HCT116 (cell line): ENCODE measurements around the gene ATP6V0B. TPM values are rescaled to one million over a fixed set of nuclear protein-coding genes. Genes with fewer than 3 reads are reported as not detected.

Source experiments
- ATAC-seq: fragments of 200-7000 bp; cut with Tn5 transposase; 2 replicates; pipeline ENCODE4 v1.9.1; 2020; ENCODE audit warnings: mild to moderate bottlenecking, moderate library complexity
- BruUV-seq: library from RNA; stranded (reverse); fragments of 400-500 nt; replicated peaks from 2 replicates; lab custom pipeline; 2021; lab: Mats Ljungman, UMichigan
- CTCF ChIA-PET: fragments of 300-600 bp; sonication (Branson Sonifier 250); formaldehyde crosslinking; loops from one replicate; lab custom pipeline; 2021; ENCODE audit warnings: antibody characterized with exemption; lab: Charles Lee
- POLR2A ChIA-PET: fragments of 300-600, 350-600 bp; sonication (Branson Sonifier 250); formaldehyde crosslinking; loops from one replicate; lab custom pipeline; 2021; ENCODE audit warnings: antibody characterized with exemption; lab: Charles Lee
- RAD21 ChIA-PET, 2 experiments: fragments of 300-600 bp; sonication (Branson Sonifier 250); formaldehyde crosslinking; loops; one replicate each; lab custom pipeline; 2023; ENCODE audit warnings: low total read pairs in 2 of 2; ENCODE audit not compliant: uncharacterized antibody in 2 of 2, unreplicated experiment in 2 of 2, low non-redundant PET in 1 of 2; lab: Charles Lee
- DNase-seq: peaks from one replicate; pipeline ENCODE4 v3.0.0-alpha.2; 2010; ENCODE audit warnings: low read depth, low spot score
- H2AFZ ChIP-seq: fragments of 200-600 bp; shearing (Covaris generic), sonication (generic); 2 replicates; pipeline ENCODE4 v1.6.1; 2017; ENCODE audit warnings: low read depth, mixed run types, mixed read lengths, antibody characterized with exemption, low read length; ENCODE audit not compliant: poor library complexity, severe bottlenecking
- H3K27ac ChIP-seq: 2 replicates; pipeline ENCODE4 v1.5.1; 2012; ENCODE audit warnings: low read depth, low read length
- H3K27me3 ChIP-seq: fragments of 200-600 bp; sonication (generic); 2 replicates; pipeline ENCODE4 v1.6.1; 2016; ENCODE audit warnings: mixed run types, low read length, mixed read lengths; ENCODE audit not compliant: insufficient read depth
- H3K36me3 ChIP-seq, 2 experiments: fragments of 200-500 bp in 1 of 2; fragments of 200-600 bp in 1 of 2; sonication (Bioruptor generic) in 1 of 2; sonication (generic) in 1 of 2; 2 replicates each; pipeline versions ENCODE4 v1.5.1 to v1.6.1; 2014 to 2016; ENCODE audit warnings: low read length in 2 of 2, inconsistent platforms in 1 of 2, mixed read lengths in 1 of 2, mixed run types in 1 of 2; ENCODE audit not compliant: insufficient read depth in 2 of 2, control insufficient read depth in 1 of 2
- H3K4me1 ChIP-seq, 2 experiments: fragments of 200-600 bp in 1 of 2; sonication (generic) in 1 of 2; 2 replicates each; pipeline versions ENCODE4 v1.5.1 to v1.6.1; 2012 to 2017; ENCODE audit warnings: low read length in 2 of 2, inconsistent platforms in 1 of 2, mild to moderate bottlenecking in 1 of 2, mixed read lengths in 1 of 2, mixed run types in 1 of 2, moderate library complexity in 1 of 2; ENCODE audit not compliant: insufficient read depth in 2 of 2, control insufficient read depth in 1 of 2
- H3K4me2 ChIP-seq: fragments of 200-600 bp; sonication (generic); 2 replicates; pipeline ENCODE4 v1.6.1; 2017; ENCODE audit warnings: mixed run types, low read length, mixed read lengths
- H3K4me3 ChIP-seq, 2 experiments: fragments of 200-600 bp in 1 of 2; sonication (generic) in 1 of 2; replicated peaks in 1 of 2; 2 replicates each; pipeline ENCODE4 v1.5.1; 2011 to 2016; ENCODE audit warnings: low read length in 2 of 2, control low read depth in 1 of 2, low read depth in 1 of 2, mild to moderate bottlenecking in 1 of 2, mixed read lengths in 1 of 2, mixed run types in 1 of 2
- H3K79me2 ChIP-seq: fragments of 200-600 bp; sonication (generic); 2 replicates; pipeline ENCODE4 v1.6.1; 2017; ENCODE audit warnings: mild to moderate bottlenecking, mixed run types, low read length, moderate library complexity, mixed read lengths; ENCODE audit not compliant: insufficient read depth
- H3K9ac ChIP-seq: fragments of 200-600 bp; sonication (generic); 2 replicates; pipeline ENCODE4 v1.6.1; 2016; ENCODE audit warnings: low read length, mixed read lengths
- H3K9me2 ChIP-seq: fragments of 200-600 bp; sonication (generic), shearing (Covaris generic); 2 replicates; pipeline ENCODE4 v1.6.1; 2017; ENCODE audit warnings: mixed run types, mild to moderate bottlenecking, moderate library complexity; ENCODE audit not compliant: insufficient read depth
- H3K9me3 ChIP-seq, 2 experiments: fragments of 200-500 bp in 1 of 2; fragments of 200-600 bp in 1 of 2; sonication (Bioruptor generic) in 1 of 2; sonication (generic) in 1 of 2; 2 replicates each; pipeline ENCODE4 v1.6.1; 2014 to 2017; ENCODE audit warnings: low read length in 2 of 2, mixed read lengths in 2 of 2, inconsistent platforms in 1 of 2, low read depth in 1 of 2, mild to moderate bottlenecking in 1 of 2, mixed run types in 1 of 2, moderate library complexity in 1 of 2; ENCODE audit not compliant: control insufficient read depth in 1 of 2, insufficient read depth in 1 of 2
- H4K20me1 ChIP-seq: fragments of 200-600 bp; sonication (generic), shearing (Covaris generic); 2 replicates; pipeline ENCODE4 v1.6.1; 2017; ENCODE audit warnings: mixed run types, mild to moderate bottlenecking, moderate library complexity; ENCODE audit not compliant: insufficient read depth
- CEBPB ChIP-seq: IDR thresholded peaks from 2 replicates; pipeline ENCODE4 v1.6.1; 2012; ENCODE audit warnings: low read depth
- ELF1 ChIP-seq: IDR thresholded peaks from 2 replicates; pipeline ENCODE4 v1.6.1; 2012; ENCODE audit warnings: low read depth, borderline replicate concordance
- EZH2 ChIP-seq: fragments of 200-600 bp; sonication (generic); IDR thresholded peaks from 2 replicates; pipeline ENCODE4 v1.6.1; 2017; ENCODE audit warnings: antibody characterized with exemption, mixed run types
- EZH2phosphoT487 ChIP-seq: fragments of 200-600 bp; IDR thresholded peaks from 2 replicates; pipeline ENCODE4 v1.6.1; 2018; ENCODE audit warnings: antibody characterized with exemption, borderline replicate concordance
- FOSL1 ChIP-seq: IDR thresholded peaks from 2 replicates; pipeline ENCODE4 v1.6.1; 2012; ENCODE audit warnings: low read depth
- JUND ChIP-seq: IDR thresholded peaks from 2 replicates; pipeline ENCODE4 v1.6.1; 2012
- MAX ChIP-seq: IDR thresholded peaks from 2 replicates; pipeline ENCODE4 v1.6.1; 2012
- POLR2A ChIP-seq: IDR thresholded peaks from 2 replicates; pipeline ENCODE4 v1.7.0; 2011; ENCODE audit warnings: borderline replicate concordance; ENCODE audit not compliant: insufficient read depth, insufficient read length; ENCODE audit errors: extremely low read depth
- POLR2AphosphoS5 ChIP-seq: IDR thresholded peaks from 2 replicates; pipeline ENCODE4 v1.6.1; 2011; ENCODE audit warnings: mild to moderate bottlenecking, low read depth, low read length, moderate library complexity
- RAD21 ChIP-seq: IDR thresholded peaks from 2 replicates; pipeline ENCODE4 v1.6.1; 2012; ENCODE audit warnings: low read depth, mild to moderate bottlenecking
- SIN3A ChIP-seq: IDR thresholded peaks from 2 replicates; pipeline ENCODE4 v1.6.1; 2012; ENCODE audit warnings: low read depth
- SP1 ChIP-seq: IDR thresholded peaks from 2 replicates; pipeline ENCODE4 v1.6.1; 2012; ENCODE audit warnings: low read depth
- SRF ChIP-seq: IDR thresholded peaks from 2 replicates; pipeline ENCODE4 v1.6.1; 2012; ENCODE audit warnings: low read depth
- TCF7L2 ChIP-seq: IDR thresholded peaks from 2 replicates; pipeline ENCODE4 v1.7.0; 2011; ENCODE audit warnings: borderline replicate concordance, inconsistent platforms; ENCODE audit not compliant: insufficient read depth, insufficient read length; ENCODE audit errors: extremely low read depth
- YY1 ChIP-seq: IDR thresholded peaks from 2 replicates; pipeline ENCODE4 v1.6.1; 2011; ENCODE audit warnings: low read length, low read depth, moderate library complexity, mild to moderate bottlenecking; ENCODE audit not compliant: insufficient replicate concordance; ENCODE audit errors: extremely low read depth
- ZBTB33 ChIP-seq: IDR thresholded peaks from 2 replicates; pipeline ENCODE4 v1.6.1; 2011; ENCODE audit warnings: mild to moderate bottlenecking, low read length, moderate library complexity; ENCODE audit not compliant: insufficient replicate concordance; ENCODE audit errors: extremely low read depth
- intact Hi-C: fragments of 100-400 bp; cut with micrococcal nuclease; formaldehyde crosslinking; loops from 2 replicates; pipeline ENCODE4 v1.10.0; 2022
- total RNA-seq: library from RNA; stranded (reverse); gene quantifications from one replicate; pipeline ENCODE4 v1.2.1, GENCODE V29; 2021; ENCODE audit not compliant: unreplicated experiment
- TF ChIP-seq, protein P1 (sequence below), 3 experiments: fragments of 200-600 bp in 1 of 3; sonication (generic) in 1 of 3; IDR thresholded peaks in 2 of 3; conservative IDR thresholded peaks in 1 of 3; 2 replicates each; pipeline ENCODE4 v1.5.1; 2012 to 2017; ENCODE audit warnings: low read depth in 2 of 3, low read length in 2 of 3, antibody characterized with exemption in 1 of 3, borderline replicate concordance in 1 of 3, control low read depth in 1 of 3, mild to moderate bottlenecking in 1 of 3, mixed read lengths in 1 of 3, mixed run types in 1 of 3, moderate library complexity in 1 of 3; ENCODE audit not compliant: insufficient read depth in 1 of 3
- TF ChIP-seq, protein P2 (sequence below): IDR thresholded peaks from 2 replicates; pipeline ENCODE4 v1.6.1; 2012; ENCODE audit warnings: low read depth

The ATP6V0B gene
- total RNA-seq, 1 experiment from 2014 or later: 122 TPM

DNA sequence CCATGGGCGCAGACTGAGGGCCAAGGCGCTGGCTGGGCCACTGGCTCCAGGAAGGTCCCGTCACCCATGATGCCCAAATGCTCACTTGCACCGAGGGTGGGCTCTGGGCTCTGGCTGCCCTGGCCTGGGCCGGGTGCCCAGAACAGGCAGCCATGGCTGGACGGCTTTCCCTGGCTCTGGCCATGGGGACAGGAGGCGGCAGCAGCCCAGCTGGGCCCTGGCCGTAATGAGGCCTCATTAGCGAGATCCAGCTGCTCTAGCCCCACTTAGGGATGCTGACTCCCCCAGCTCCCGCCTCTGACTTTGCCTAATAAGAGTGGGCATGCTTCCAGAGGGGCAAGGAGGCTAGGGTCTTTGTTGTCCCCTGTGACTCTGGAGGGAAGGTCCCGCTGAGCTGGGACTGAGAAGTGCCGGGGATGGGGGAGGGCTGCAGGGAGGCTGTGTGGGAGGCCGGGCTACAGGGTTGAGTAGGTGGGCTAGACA lies 44.7 kb downstream of the ATP6V0B start:
- H3K4me2 ChIP-seq: no peak overlapping the region
- no peak overlapping the region for H2AFZ ChIP-seq
- H4K20me1 ChIP-seq: no peaks in the 10 kb centered on the region
- RAD21 ChIA-PET: no interaction called here
- POLR2A ChIA-PET: no interaction called here
- no peaks in the 10 kb centered on the region for H3K9me3 ChIP-seq
- H3K36me3 ChIP-seq: no peaks in the 10 kb centered on the region
- no peaks in the 10 kb centered on the region for H3K27me3 ChIP-seq
- CTCF ChIA-PET: no interaction called here
- no TSS peak for BruUV-seq
- no peak overlapping the region for H3K9ac ChIP-seq
- DNase-seq (no peak), ATAC-seq (no peak)
- no peak overlapping the region for H3K4me3 ChIP-seq
- no peaks in the 10 kb centered on the region for H3K4me1 ChIP-seq
- H3K9me2 ChIP-seq: no peaks in the 10 kb centered on the region
- no peak overlapping the region for H3K27ac ChIP-seq
- no peak for TF ChIP-seq ELF1
- no peak for TF ChIP-seq MAX
- no peak for TF ChIP-seq CEBPB
- TF ChIP-seq YY1: no peak
- TF ChIP-seq, protein P1, sequence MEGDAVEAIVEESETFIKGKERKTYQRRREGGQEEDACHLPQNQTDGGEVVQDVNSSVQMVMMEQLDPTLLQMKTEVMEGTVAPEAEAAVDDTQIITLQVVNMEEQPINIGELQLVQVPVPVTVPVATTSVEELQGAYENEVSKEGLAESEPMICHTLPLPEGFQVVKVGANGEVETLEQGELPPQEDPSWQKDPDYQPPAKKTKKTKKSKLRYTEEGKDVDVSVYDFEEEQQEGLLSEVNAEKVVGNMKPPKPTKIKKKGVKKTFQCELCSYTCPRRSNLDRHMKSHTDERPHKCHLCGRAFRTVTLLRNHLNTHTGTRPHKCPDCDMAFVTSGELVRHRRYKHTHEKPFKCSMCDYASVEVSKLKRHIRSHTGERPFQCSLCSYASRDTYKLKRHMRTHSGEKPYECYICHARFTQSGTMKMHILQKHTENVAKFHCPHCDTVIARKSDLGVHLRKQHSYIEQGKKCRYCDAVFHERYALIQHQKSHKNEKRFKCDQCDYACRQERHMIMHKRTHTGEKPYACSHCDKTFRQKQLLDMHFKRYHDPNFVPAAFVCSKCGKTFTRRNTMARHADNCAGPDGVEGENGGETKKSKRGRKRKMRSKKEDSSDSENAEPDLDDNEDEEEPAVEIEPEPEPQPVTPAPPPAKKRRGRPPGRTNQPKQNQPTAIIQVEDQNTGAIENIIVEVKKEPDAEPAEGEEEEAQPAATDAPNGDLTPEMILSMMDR (IDR thresholded peaks at IDR 0.05 in 2 of 3, conservative IDR thresholded peaks at IDR 0.05 in 1 of 3; ENCODE audit: borderline replicate concordance in 1 of 3, insufficient read depth in 1 of 3, low read depth in 2 of 3, low read length in 2 of 3): no peak
- TF ChIP-seq POLR2AphosphoS5: no peak
- TF ChIP-seq EZH2phosphoT487: no peak
- TF ChIP-seq FOSL1: no peak
- TF ChIP-seq RAD21: no peak
- no peak for TF ChIP-seq EZH2
- no peak for TF ChIP-seq SRF
- TF ChIP-seq SP1: no peak
- TF ChIP-seq TCF7L2: no peak
- no peak for TF ChIP-seq POLR2A
- TF ChIP-seq ZBTB33: no peak
- TF ChIP-seq, protein P2, sequence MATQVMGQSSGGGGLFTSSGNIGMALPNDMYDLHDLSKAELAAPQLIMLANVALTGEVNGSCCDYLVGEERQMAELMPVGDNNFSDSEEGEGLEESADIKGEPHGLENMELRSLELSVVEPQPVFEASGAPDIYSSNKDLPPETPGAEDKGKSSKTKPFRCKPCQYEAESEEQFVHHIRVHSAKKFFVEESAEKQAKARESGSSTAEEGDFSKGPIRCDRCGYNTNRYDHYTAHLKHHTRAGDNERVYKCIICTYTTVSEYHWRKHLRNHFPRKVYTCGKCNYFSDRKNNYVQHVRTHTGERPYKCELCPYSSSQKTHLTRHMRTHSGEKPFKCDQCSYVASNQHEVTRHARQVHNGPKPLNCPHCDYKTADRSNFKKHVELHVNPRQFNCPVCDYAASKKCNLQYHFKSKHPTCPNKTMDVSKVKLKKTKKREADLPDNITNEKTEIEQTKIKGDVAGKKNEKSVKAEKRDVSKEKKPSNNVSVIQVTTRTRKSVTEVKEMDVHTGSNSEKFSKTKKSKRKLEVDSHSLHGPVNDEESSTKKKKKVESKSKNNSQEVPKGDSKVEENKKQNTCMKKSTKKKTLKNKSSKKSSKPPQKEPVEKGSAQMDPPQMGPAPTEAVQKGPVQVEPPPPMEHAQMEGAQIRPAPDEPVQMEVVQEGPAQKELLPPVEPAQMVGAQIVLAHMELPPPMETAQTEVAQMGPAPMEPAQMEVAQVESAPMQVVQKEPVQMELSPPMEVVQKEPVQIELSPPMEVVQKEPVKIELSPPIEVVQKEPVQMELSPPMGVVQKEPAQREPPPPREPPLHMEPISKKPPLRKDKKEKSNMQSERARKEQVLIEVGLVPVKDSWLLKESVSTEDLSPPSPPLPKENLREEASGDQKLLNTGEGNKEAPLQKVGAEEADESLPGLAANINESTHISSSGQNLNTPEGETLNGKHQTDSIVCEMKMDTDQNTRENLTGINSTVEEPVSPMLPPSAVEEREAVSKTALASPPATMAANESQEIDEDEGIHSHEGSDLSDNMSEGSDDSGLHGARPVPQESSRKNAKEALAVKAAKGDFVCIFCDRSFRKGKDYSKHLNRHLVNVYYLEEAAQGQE: no peak
- TF ChIP-seq JUND: no peak
- TF ChIP-seq SIN3A: no peak
- intact Hi-C loops: no loop called here
- H3K79me2 ChIP-seq: no peaks in the 10 kb centered on the region
